GM19372 (cell line): ENCODE results near the gene MAN2A2.
A peak's percentile ranks its signal among the peaks of the same experiment; 100 is the strongest.

Source experiments
- ATAC-seq: cut with Tn5 transposase; IDR thresholded peaks from one replicate; pipeline ENCODE4 v1.9.1; 2021; ENCODE audit warnings: mild to moderate bottlenecking, low read depth, moderate library complexity; ENCODE audit not compliant: unreplicated experiment

The MAN2A2 gene

GRCh38 chr15:90883526-90883975, 19.6 kb upstream of the MAN2A2 start:
- ATAC-seq: no peak

GRCh38 chr15:90883976-90884718, 19.0 kb upstream of the MAN2A2 start, which contains the start of gene FES:
FES (plus strand) TSS chr15:90884504; CDS start chr15:90885046, 542 bp downstream.
- ATAC-seq: no peak

DNA sequence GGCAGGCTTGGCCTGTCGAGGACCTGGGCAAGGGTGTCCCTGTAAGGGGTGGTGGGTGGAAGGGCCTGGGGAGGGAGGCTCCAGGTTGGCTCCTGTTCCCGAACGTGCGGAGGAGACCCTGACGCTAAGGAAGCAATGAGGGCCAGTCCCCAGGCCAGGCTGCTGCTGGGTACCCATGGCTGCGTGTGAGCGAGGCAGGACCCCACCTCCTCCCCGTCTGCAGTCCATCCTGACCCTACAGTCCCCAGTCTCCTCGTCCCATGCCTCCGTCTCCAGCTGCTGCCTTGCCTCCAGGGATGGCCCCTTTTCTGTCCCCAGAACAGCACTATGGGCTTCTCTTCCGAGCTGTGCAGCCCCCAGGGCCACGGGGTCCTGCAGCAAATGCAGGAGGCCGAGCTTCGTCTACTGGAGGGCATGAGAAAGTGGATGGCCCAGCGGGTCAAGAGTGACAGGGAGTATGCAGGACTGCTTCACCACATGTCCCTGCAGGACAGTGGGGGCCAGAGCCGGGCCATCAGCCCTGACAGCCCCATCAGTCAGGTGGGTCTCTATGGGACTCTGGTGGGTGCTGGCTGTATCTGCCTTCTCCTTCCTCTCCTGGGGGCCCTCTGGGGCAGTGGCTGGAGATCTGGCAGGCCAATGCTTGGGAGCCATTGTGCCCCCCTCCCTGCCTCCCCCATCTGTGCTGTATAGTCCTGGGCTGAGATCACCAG, 18.2 kb upstream of the MAN2A2 start:
- ATAC-seq: no peak

- peak; percentile 66 for ATAC-seq
Measured at GRCh38 chr15:90885432-90886290, 17.4 kb upstream of the MAN2A2 start.

DNA sequence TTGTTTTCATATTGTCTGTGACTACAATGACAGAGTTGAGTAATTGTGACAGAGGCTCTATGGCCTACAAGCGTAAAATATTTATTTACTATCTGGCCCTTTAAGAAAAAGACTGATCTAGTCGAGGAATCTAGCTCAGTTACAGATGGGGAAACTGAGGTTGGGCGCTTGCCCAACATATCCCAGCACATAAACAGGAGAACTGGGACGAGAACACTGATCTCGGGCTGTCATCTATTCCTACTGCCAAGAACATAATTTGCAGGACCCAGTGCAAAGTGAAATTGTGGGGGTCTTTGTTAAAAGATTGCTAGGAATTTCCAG, 16.8 kb upstream of the MAN2A2 start:
- no peak for ATAC-seq

DNA sequence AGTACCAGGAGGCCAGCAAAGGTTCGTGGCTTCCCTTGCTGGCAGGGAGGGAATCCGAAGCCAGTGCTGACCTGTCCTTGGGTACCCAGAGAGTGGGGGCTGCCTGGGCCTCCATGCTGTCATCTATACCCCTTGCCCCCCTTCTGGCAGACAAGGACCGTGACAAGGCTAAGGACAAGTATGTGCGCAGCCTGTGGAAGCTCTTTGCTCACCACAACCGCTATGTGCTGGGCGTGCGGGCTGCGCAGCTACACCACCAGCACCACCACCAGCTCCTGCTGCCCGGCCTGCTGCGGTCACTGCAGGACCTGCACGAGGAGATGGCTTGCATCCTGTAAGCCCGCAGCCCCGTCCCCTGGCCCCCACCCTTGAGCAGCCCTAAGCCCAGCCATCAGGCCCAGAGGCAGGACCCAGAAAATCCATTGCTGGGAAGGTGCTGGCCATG, 16.0 kb upstream of the MAN2A2 start:
- no peak for ATAC-seq

GRCh38 chr15:90889313-90889730, 13.8 kb upstream of the MAN2A2 start:
- ATAC-seq: no peak

DNA sequence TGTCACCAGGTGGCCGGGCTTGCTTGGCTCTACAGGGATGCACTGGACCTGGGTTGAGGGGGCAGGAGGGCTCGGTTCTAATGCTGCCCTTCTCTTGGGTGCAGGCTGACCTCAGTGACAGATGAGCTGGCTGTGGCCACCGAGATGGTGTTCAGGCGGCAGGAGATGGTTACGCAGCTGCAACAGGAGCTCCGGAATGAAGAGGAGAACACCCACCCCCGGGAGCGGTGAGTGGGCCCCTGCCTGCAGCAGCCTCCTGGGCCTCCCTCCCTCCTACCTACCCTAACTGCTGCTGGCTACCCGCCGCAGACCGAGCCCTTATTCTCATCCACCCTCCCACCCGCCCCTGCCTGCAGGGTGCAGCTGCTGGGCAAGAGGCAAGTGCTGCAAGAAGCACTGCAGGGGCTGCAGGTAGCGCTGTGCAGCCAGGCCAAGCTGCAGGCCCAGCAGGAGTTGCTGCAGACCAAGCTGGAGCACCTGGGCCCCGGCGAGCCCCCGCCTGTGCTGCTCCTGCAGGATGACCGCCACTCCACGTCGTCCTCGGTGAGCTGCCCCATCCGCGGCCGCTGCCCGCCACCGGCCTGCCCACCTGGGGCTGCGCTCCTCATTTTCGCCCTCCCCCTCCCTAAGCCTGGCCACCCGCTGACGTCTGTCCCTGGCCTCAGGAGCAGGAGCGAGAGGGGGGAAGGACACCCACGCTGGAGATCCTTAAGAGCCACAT, 13.2 kb upstream of the MAN2A2 start:
- ATAC-seq: no peak

- no peak for ATAC-seq
Measured at GRCh38 chr15:90890839-90891238, 12.3 kb upstream of the MAN2A2 start.

DNA sequence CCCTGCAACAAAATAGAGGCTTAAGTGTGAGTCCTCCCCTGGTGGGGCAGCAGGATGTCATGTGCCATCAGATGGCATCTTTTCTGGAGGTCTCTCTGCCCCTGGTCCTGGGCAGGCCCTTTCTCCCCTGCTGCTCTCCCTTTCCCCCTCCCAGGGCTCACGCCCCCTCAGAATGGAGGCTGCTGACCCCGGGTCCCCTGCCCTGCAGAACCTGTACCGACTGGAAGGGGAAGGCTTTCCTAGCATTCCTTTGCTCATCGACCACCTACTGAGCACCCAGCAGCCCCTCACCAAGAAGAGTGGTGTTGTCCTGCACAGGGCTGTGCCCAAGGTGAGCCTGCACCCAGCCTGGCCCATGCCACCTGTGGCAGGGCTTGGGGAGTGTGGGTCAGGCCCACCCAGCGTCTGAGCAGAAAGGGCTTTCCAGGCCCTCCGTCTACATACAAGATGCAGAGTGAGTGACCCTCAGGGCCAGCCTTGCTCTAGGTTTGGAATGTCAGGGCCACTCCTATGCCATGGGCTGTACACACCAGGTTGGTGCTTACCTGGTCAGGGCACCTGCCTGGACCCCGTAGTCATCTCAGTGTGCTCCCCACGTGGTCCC, 11.7 kb upstream of the MAN2A2 start:
- no peak for ATAC-seq

GRCh38 chr15:90892023-90892422, 11.1 kb upstream of the MAN2A2 start:
- no peak for ATAC-seq

- ATAC-seq: no peak
Measured at GRCh38 chr15:90892498-90893174, 10.5 kb upstream of the MAN2A2 start.

DNA sequence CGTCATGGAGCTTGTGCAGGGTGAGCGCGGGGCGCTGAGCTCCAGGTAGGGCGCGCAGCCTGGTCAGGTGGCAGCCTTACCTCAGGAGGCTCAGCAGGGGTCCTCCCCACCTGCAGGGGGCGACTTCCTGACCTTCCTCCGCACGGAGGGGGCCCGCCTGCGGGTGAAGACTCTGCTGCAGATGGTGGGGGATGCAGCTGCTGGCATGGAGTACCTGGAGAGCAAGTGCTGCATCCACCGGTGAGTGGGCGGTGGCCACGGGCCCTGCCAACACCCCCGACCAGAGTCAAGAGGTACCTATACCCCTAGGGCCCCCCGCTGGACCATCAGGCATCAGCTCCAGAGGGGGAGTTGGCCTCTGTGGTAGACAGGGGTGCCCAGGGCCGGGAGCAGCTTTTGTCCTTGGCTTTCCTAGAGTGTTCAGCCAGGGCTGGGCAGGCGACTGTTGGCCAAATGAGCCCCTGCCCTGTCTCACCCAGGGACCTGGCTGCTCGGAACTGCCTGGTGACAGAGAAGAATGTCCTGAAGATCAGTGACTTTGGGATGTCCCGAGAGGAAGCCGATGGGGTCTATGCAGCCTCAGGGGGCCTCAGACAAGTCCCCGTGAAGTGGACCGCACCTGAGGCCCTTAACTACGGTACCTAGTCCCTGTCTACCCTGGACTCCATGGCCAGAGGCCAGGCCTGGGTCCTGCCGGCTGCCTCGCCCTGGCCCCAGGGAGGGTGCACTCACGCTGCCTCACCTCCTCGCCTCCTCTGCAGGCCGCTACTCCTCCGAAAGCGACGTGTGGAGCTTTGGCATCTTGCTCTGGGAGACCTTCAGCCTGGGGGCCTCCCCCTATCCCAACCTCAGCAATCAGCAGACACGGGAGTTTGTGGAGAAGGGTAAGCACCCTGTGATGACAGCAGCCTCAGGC, 9.7 kb upstream of the MAN2A2 start:
- ATAC-seq: no peak

- no peak for ATAC-seq
Measured at GRCh38 chr15:90895571-90896117, 7.5 kb upstream of the MAN2A2 start.

- peak; percentile 60 for ATAC-seq
Measured at GRCh38 chr15:90897131-90897655, 5.9 kb upstream of the MAN2A2 start.

GRCh38 chr15:90901175-90902039, 1.7 kb upstream of the MAN2A2 start:
- ATAC-seq: no peak
